Mesenteric fat pad (tissue), 1 donor: Measurements from ENCODE around the gene TMEM187. TPM values are rescaled to one million over a fixed set of nuclear protein-coding genes. Genes with fewer than 3 reads are reported as not detected.

Experiments
- microRNA-seq: library from miRNA; unstranded; fragments of <30 nt; microRNA quantifications from one replicate; pipeline ENCODE4 v1.2.0, GENCODE V29; 2020; ENCODE audit warnings: borderline number of aligned reads
- total RNA-seq: library from RNA; stranded (reverse); fragmentation: NEBNext Ultra II Directional; extraction: Animal tissue kit (Norgen Biotek cat#: 25700); gene quantifications from one replicate; pipeline ENCODE4 v1.2.1, GENCODE V29; 2021
- donor health status: DM: yes; HTN: yes; CAD: no.

TMEM187 gene
- total RNA-seq, 1 donor from 2014 or later: 8.7 TPM

Small RNAs within 50 kb of the gene (microRNA-seq; reads per million reads assigned to microRNA genes)
- not detected for gene MIR3202-1
- not detected for gene MIR3202-2
- gene MIR718: not detected

Other genes starting within 250 kb of the TMEM187 start
- 513 TPM for gene BCAP31, start 248.4 kb upstream of the TMEM187 start, total RNA-seq
- 32.3 TPM for gene ABCD1, start 247.9 kb upstream of the TMEM187 start, total RNA-seq
- gene PLXNB3, start 208.5 kb upstream of the TMEM187 start, total RNA-seq: 10.2 TPM
- gene SRPK3, start 191.7 kb upstream of the TMEM187 start, total RNA-seq: 0.74 TPM
- 57.4 TPM for gene IDH3G, start 178.4 kb upstream of the TMEM187 start, total RNA-seq
- gene SSR4, start 178.1 kb upstream of the TMEM187 start, total RNA-seq: 191 TPM
- gene PDZD4, start 142.2 kb upstream of the TMEM187 start, total RNA-seq: 2.5 TPM
- 2.4 TPM for gene L1CAM, start 86.6 kb upstream of the TMEM187 start, total RNA-seq
- gene AVPR2, start 68.1 kb upstream of the TMEM187 start, total RNA-seq: 7.2 TPM
- gene ARHGAP4, start 46.5 kb upstream of the TMEM187 start, total RNA-seq: 43.0 TPM
- gene NAA10, start 37.7 kb upstream of the TMEM187 start, total RNA-seq: 118 TPM
- gene RENBP, start 28.1 kb upstream of the TMEM187 start, total RNA-seq: 34.5 TPM
- 45.3 TPM for gene HCFC1, start 936 bp upstream of the TMEM187 start, total RNA-seq
- 167 TPM for gene IRAK1, start 47.1 kb downstream of the TMEM187 start, total RNA-seq
- gene MECP2, start 125.0 kb downstream of the TMEM187 start, total RNA-seq: 65.5 TPM
- not detected for gene OPN1LW, start 171.5 kb downstream of the TMEM187 start, total RNA-seq
- not detected for gene OPN1MW, start 209.8 kb downstream of the TMEM187 start, total RNA-seq
- not detected for gene OPN1MW2, start 247.0 kb downstream of the TMEM187 start, total RNA-seq